ENCODE measurements around the gene GNAI2.

DNA sequence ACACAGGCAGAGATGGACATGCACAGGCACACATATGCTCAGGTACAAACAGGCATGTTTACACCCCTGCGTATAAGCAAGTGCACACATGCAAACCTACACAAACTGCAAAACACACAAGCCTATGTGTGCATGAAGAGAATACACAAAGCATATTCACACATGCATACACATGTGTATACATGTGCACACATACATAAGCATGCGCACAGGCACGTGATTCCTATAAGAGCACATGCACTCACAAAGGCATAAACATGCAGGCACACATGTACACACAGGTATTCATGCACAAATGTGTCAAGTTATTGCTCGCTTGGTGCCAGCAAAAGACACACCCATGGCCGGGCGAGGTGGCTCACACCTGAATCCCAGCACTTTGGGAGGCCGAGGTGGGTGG is 46.0 kb upstream of the GNAI2 start:
- TF ChIP-seq FOXM1 (IDR thresholded peaks at IDR 0.05; ENCODE audit: borderline replicate concordance), result no peak
- no peak for TF ChIP-seq ARNT (IDR thresholded peaks at IDR 0.05)
- no peak for TF ChIP-seq HDGF (IDR thresholded peaks at IDR 0.05; ENCODE audit: borderline replicate concordance)
- no peak for TF ChIP-seq ELF4 (IDR thresholded peaks at IDR 0.05)
- TF ChIP-seq FOXK2 (IDR thresholded peaks at IDR 0.05), result no peak
- TF ChIP-seq BHLHE40 (IDR thresholded peaks at IDR 0.05; ENCODE audit: borderline replicate concordance), result no peak
- TF ChIP-seq SP1 (IDR thresholded peaks at IDR 0.05), result no peak
- TF ChIP-seq, protein P1, sequence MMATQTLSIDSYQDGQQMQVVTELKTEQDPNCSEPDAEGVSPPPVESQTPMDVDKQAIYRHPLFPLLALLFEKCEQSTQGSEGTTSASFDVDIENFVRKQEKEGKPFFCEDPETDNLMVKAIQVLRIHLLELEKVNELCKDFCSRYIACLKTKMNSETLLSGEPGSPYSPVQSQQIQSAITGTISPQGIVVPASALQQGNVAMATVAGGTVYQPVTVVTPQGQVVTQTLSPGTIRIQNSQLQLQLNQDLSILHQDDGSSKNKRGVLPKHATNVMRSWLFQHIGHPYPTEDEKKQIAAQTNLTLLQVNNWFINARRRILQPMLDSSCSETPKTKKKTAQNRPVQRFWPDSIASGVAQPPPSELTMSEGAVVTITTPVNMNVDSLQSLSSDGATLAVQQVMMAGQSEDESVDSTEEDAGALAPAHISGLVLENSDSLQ (IDR thresholded peaks at IDR 0.05), result no peak
- TF ChIP-seq L3MBTL2 (conservative IDR thresholded peaks at IDR 0.05), result no peak
- no peak for TF ChIP-seq NFRKB (IDR thresholded peaks at IDR 0.05)
- TF ChIP-seq FOXA1 (IDR thresholded peaks at IDR 0.05), result no peak
- no peak for TF ChIP-seq ZNF384 (IDR thresholded peaks at IDR 0.05)
